ENCODE measurements around the gene THADA.

The THADA gene

DNA sequence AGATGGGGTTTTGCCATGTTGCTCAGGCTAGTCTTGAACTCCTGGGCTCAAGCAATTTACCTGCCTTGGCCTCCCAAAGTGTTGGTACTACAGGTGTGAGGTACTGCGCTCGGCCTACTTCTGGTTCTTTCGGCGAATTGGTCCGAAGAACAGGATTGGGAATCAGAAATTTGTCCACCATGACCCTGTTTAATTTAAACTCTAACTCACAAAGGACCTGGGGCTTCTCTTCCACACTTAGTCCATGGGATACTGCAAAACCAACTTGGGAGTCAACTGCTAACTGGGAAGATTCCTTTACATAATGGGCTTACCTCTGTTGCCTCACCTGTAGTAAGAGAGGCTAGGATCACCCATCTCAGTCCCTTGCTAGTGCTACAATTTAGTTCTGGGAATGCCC is 289.6 kb downstream of the THADA start:
- DNase-seq (ENCODE audit: low read depth): no peak
- H3K4me3 ChIP-seq (ENCODE audit: low read length): no peak overlapping the region
- TF ChIP-seq CTCF (conservative IDR thresholded peaks at IDR 0.05; ENCODE audit: low read length): no peak

- no peak overlapping the region for H3K4me3 ChIP-seq (ENCODE audit: low read length)
- no peak for DNase-seq (ENCODE audit: low read depth)
- no peak for TF ChIP-seq CTCF (conservative IDR thresholded peaks at IDR 0.05; ENCODE audit: low read length)
Measured at GRCh38 chr2:43305517-43305916, 290.3 kb downstream of the THADA start.

DNA sequence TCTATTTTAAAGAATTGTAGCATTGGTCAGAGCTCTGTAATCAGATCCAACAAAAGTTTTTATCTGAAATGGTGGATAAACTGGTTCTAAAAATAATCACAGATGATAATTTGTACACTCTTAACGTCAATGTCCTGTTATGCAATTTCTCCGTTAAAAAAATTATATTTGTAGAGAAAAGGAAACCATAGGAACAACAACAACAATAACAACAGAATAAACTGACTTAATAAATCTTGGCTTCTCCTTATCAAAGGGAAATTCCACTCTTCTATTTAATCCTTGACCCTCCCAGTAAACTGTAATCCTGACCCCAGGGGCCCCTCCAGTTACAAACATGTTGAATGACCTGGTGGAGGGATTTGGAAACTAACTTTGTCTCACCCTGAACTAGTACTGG is 290.8 kb downstream of the THADA start:
- H3K4me3 ChIP-seq (ENCODE audit: low read length): no peak overlapping the region
- peak; percentile 51 for DNase-seq (ENCODE audit: low read depth)
- TF ChIP-seq CTCF (conservative IDR thresholded peaks at IDR 0.05; ENCODE audit: low read length): no peak

DNA sequence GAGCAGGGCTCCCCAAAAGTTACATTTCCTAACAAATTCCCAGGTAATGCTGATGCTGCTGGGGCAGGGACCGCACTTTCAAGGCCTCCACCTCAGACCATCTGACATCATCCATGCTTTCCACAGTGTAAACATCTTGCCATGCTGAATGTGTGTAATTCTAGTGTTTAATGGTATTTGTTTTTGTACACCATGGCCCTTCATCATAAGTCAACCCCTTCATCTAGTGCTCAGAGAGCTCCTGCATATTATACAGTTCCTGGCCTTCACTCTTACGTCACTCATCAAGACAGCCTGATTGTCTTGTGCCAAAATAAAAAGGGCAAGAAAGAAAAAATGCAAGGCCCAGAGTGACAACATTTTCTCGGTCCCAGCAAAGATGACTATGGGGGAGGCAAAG is 291.9 kb downstream of the THADA start:
- TF ChIP-seq CTCF (conservative IDR thresholded peaks at IDR 0.05; ENCODE audit: low read length): no peak
- H3K4me3 ChIP-seq (ENCODE audit: low read length): no peak overlapping the region
- no peak for DNase-seq (ENCODE audit: low read depth)

GRCh38 chr2:43302961-43303494 is 292.8 kb downstream of the THADA start:
- DNase-seq (ENCODE audit: low read depth): no peak
- H3K4me3 ChIP-seq (ENCODE audit: low read length): no peak overlapping the region
- TF ChIP-seq CTCF (conservative IDR thresholded peaks at IDR 0.05; ENCODE audit: low read length): no peak

DNA sequence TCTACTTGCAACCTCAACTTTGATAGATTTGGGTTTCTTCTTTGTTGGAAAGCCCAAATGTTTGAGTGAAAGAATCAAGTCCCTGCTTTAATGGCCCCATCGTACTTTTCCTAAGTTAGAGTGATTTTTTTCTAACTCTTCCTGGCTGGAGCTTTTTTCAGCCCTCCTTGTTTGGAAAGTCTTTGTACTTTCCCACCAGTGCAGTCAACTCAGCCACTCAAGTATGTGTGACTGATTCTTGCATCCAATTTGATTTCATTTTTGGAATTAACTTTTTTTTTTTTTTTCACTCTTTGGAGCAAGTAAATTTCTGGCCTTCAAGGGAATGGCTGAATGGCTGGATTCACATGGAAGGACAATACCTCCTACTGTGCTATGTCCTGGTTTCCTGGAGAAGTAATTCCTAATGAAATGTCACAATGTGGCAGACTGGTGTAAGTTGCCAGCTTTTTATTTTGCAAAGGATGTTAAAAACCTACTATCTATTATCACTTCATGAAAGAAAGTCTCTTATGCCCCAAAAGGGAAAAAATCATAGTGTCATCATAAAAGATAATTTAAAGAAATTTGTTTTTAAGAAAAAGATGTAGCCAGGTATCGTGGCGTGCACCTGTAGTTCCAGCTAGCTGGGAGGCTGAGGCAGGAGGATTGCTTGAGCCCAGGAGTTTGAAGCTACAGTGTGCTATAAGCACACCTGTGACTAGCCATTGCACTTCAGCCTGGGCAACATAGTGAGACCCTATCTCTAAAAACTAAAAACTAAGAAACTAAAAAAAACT is 293.5 kb downstream of the THADA start:
- no peak for DNase-seq (ENCODE audit: low read depth)
- no peak overlapping the region for H3K4me3 ChIP-seq (ENCODE audit: low read length)
- no peak for TF ChIP-seq CTCF (conservative IDR thresholded peaks at IDR 0.05; ENCODE audit: low read length)

Measured in AG10803 (cell line).